Fibroblast of lung (primary cell): ENCODE data around the gene OR9Q2. TPM values are rescaled to one million over a fixed set of nuclear protein-coding genes. Genes with fewer than 3 reads are reported as not detected.

Experiments used
- DNase-seq, 2 donors: peaks; one replicate each; pipeline versions ENCODE4 v3.0.0 to v3.0.0-alpha.2; 2010; ENCODE audit warnings: low read depth in 2 of 2
- H2AFZ ChIP-seq: 2 replicates; pipeline ENCODE4 v1.5.1; 2012; ENCODE audit warnings: low read length, control low read depth, inconsistent platforms
- H3K27ac ChIP-seq: 2 replicates; pipeline ENCODE4 v1.5.1; 2011; ENCODE audit warnings: low read length, control low read depth; ENCODE audit not compliant: insufficient read depth
- H3K27me3 ChIP-seq: 2 replicates; pipeline ENCODE4 v1.5.1; 2011; ENCODE audit warnings: mild to moderate bottlenecking, low read length; ENCODE audit not compliant: control insufficient read depth, insufficient read depth
- H3K36me3 ChIP-seq: 2 replicates; pipeline ENCODE4 v1.5.1; 2011; ENCODE audit warnings: low read length; ENCODE audit not compliant: control insufficient read depth, insufficient read depth
- H3K4me1 ChIP-seq: 2 replicates; pipeline ENCODE4 v1.5.1; 2011; ENCODE audit warnings: low read length; ENCODE audit not compliant: control insufficient read depth, insufficient read depth; ENCODE audit errors: extremely low read depth
- H3K4me2 ChIP-seq: 2 replicates; pipeline ENCODE4 v1.5.1; 2011; ENCODE audit warnings: low read length, control low read depth; ENCODE audit not compliant: insufficient read depth; ENCODE audit errors: extremely low read depth
- H3K4me3 ChIP-seq, 4 experiments: fragments of 200-600 bp in 1 of 4; sonication (generic) in 1 of 4; replicated peaks in 1 of 4; 2 replicates each; pipeline ENCODE4 v1.5.1; 2011 to 2016; ENCODE audit warnings: low read length in 4 of 4, low read depth in 3 of 4, mild to moderate bottlenecking in 3 of 4, control low read depth in 2 of 4, inconsistent platforms in 1 of 4, mixed read lengths in 1 of 4; ENCODE audit not compliant: insufficient read depth in 1 of 4; ENCODE audit errors: control extremely low read depth in 1 of 4
- H3K79me2 ChIP-seq: 2 replicates; pipeline ENCODE4 v1.5.1; 2012; ENCODE audit warnings: mild to moderate bottlenecking, low read length, inconsistent platforms; ENCODE audit not compliant: control insufficient read depth, insufficient read depth
- H3K9ac ChIP-seq: 2 replicates; pipeline ENCODE4 v1.5.1; 2011; ENCODE audit warnings: mild to moderate bottlenecking, low read length, control low read depth; ENCODE audit not compliant: insufficient read depth
- H3K9me3 ChIP-seq: 2 replicates; pipeline ENCODE4 v1.5.1; 2012; ENCODE audit warnings: low read depth, low read length; ENCODE audit not compliant: control insufficient read depth, insufficient read depth
- H4K20me1 ChIP-seq: 2 replicates; pipeline ENCODE4 v1.5.1; 2011; ENCODE audit warnings: low read length; ENCODE audit not compliant: control insufficient read depth, insufficient read depth; ENCODE audit errors: extremely low read depth
- EZH2 ChIP-seq: IDR thresholded peaks from 2 replicates; pipeline ENCODE4 v1.5.1; 2012; ENCODE audit warnings: low read length, control low read depth, mild to moderate bottlenecking; ENCODE audit errors: missing control alignments
- polyA plus RNA-seq, 2 donors: library from polyadenylated mRNA; depleted of rRNA in 1 of 2; stranded (reverse) in 1 of 2; unstranded in 1 of 2; fragments of >200 nt; gene quantifications; 2 replicates each; pipeline ENCODE4 v1.2.1, GENCODE V29; 2011 to 2012; ENCODE audit warnings: missing spikeins in 1 of 2
- total RNA-seq: library from RNA; depleted of rRNA; stranded (reverse); fragments of >200 nt; gene quantifications from 2 replicates; pipeline ENCODE4 v1.2.1, GENCODE V29; 2014
- TF ChIP-seq, protein P1 (sequence below), 2 donors: IDR thresholded peaks in 1 of 2; conservative IDR thresholded peaks in 1 of 2; 1 replicate in 1 of 2; 2 replicates in 1 of 2; pipeline ENCODE4 v1.5.1; 2011 to 2012; ENCODE audit warnings: low read length in 2 of 2, control low read depth in 1 of 2, inconsistent platforms in 1 of 2, low read depth in 1 of 2, mild to moderate bottlenecking in 1 of 2

Gene OR9Q2
- total and polyA plus RNA-seq, 2 donors (not counting 1 experiment from before 2014, with no cell fraction given): not detected

DNA sequence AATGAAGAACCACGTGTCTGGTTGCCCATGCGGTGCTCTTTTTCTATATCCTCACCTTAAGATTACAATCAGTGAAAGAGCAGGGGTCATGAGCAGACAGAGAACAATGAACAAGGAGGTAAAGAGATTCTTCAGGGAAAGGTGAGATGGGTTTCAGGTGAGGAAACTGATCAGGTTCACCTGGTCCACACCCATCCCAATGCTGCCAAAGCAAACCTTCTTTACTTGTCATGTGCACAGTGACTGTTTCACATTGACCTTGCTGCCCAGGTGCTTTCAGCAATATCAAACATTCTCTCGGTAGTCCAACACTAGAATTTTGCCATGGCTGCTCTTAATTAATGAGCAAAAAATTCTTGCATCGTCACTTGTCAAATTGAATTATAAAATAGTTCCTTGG is 24.5 kb upstream of the OR9Q2 start:
- no peak for DNase-seq
- Histone ChIP-seq H3K27ac (no peak overlapping the region), H3K9me3 (no peaks in the 10 kb centered on the region), H3K4me1 (no peaks in the 10 kb centered on the region), H3K4me3 (no peak overlapping the region), H3K4me2 (no peak overlapping the region), H3K36me3 (no peaks in the 10 kb centered on the region), H3K79me2 (no peaks in the 10 kb centered on the region), H2AFZ (no peak overlapping the region), H3K9ac (no peak overlapping the region), H4K20me1 (no peaks in the 10 kb centered on the region), H3K27me3 (no peaks in the 10 kb centered on the region)
- TF ChIP-seq, protein P1, sequence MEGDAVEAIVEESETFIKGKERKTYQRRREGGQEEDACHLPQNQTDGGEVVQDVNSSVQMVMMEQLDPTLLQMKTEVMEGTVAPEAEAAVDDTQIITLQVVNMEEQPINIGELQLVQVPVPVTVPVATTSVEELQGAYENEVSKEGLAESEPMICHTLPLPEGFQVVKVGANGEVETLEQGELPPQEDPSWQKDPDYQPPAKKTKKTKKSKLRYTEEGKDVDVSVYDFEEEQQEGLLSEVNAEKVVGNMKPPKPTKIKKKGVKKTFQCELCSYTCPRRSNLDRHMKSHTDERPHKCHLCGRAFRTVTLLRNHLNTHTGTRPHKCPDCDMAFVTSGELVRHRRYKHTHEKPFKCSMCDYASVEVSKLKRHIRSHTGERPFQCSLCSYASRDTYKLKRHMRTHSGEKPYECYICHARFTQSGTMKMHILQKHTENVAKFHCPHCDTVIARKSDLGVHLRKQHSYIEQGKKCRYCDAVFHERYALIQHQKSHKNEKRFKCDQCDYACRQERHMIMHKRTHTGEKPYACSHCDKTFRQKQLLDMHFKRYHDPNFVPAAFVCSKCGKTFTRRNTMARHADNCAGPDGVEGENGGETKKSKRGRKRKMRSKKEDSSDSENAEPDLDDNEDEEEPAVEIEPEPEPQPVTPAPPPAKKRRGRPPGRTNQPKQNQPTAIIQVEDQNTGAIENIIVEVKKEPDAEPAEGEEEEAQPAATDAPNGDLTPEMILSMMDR (conservative IDR thresholded peaks at IDR 0.05 in 1 of 2, IDR thresholded peaks at IDR 0.05 in 1 of 2; ENCODE audit: low read depth in 1 of 2, low read length in 2 of 2): no peak
- no peak for TF ChIP-seq EZH2

DNA sequence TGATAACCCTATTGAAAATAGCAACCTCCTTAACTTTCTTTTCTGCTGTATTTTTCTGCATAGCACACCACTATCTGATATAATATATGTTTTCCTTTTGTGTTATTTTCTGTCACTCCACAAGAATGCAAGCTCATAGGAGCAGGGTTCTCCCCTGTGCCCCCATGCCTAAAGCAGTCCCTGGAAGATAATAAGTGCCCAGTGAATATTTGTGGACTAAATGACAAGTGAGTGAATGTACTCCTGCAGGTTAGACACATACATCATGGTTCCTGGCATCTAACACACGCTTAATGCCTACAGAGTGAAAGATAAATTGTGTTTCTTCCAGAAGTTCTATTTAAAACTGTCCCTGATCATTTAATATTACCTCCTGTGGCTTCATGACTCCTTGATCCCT is 23.9 kb upstream of the OR9Q2 start:
- H3K9ac ChIP-seq: no peak overlapping the region

DNA sequence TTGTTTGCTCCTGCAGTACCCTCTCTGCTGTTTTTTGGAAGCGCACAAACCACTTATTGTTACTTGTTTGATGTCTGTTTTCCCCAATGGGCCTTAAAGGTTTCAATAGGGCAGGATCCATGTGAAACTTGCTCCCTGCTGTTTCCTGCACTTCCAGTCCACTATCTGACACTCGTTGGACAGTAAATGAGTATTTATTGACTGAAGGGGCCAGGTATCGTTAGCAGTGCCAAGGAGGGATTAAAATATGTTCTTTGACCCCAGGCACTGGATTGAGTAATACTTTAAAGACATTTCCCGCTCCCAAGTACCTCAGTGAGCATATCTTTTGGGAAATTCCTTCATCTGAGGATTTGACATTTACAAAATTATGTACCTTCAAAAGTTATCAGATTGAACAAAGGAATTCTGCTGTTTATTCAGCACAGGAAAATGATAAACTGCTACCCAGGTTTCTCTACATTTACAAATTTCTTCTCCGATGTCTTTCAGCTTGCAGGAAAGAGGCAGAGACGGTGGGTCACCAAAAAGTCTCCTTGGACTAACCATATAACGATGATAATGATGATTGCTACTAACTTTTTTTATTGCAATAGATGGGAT is 23.3 kb upstream of the OR9Q2 start:
- Histone ChIP-seq H3K27me3 (no peaks in the 10 kb centered on the region), H3K9ac (no peak overlapping the region), H2AFZ (no peak overlapping the region), H3K4me1 (no peaks in the 10 kb centered on the region), H3K4me2 (no peak overlapping the region), H3K36me3 (no peaks in the 10 kb centered on the region), H3K79me2 (no peaks in the 10 kb centered on the region), H4K20me1 (no peaks in the 10 kb centered on the region), H3K4me3 (no peak overlapping the region), H3K9me3 (no peaks in the 10 kb centered on the region), H3K27ac (no peak overlapping the region)
- DNase-seq: no peak
- TF ChIP-seq, protein P1 (conservative IDR thresholded peaks at IDR 0.05 in 1 of 2, IDR thresholded peaks at IDR 0.05 in 1 of 2; ENCODE audit: low read depth in 1 of 2, low read length in 2 of 2): no peak
- no peak for TF ChIP-seq EZH2

More for the DNA sequence above, 23.9 kb upstream of the OR9Q2 start:
- H3K4me1 ChIP-seq: no peaks in the 10 kb centered on the region
- H3K9me3 ChIP-seq: no peaks in the 10 kb centered on the region
- no peaks in the 10 kb centered on the region for H3K36me3 ChIP-seq
- no peak overlapping the region for H3K27ac ChIP-seq
- TF ChIP-seq, protein P1 (conservative IDR thresholded peaks at IDR 0.05 in 1 of 2, IDR thresholded peaks at IDR 0.05 in 1 of 2; ENCODE audit: low read depth in 1 of 2, low read length in 2 of 2): no peak
- TF ChIP-seq EZH2: no peak
- no peaks in the 10 kb centered on the region for H3K79me2 ChIP-seq
- no peak overlapping the region for H2AFZ ChIP-seq
- H3K4me2 ChIP-seq: no peak overlapping the region
- H3K27me3 ChIP-seq: no peaks in the 10 kb centered on the region
- no peak overlapping the region for H3K4me3 ChIP-seq
- H4K20me1 ChIP-seq: no peaks in the 10 kb centered on the region
- no peak for DNase-seq
